Measurements from ENCODE around the gene SLC38A10.
"Not testable (repeated sequence)": the region's sequence is repeated elsewhere in the genome, so short reads cannot be mapped to it uniquely, and the experiment has no call there.

Gene SLC38A10

DNA sequence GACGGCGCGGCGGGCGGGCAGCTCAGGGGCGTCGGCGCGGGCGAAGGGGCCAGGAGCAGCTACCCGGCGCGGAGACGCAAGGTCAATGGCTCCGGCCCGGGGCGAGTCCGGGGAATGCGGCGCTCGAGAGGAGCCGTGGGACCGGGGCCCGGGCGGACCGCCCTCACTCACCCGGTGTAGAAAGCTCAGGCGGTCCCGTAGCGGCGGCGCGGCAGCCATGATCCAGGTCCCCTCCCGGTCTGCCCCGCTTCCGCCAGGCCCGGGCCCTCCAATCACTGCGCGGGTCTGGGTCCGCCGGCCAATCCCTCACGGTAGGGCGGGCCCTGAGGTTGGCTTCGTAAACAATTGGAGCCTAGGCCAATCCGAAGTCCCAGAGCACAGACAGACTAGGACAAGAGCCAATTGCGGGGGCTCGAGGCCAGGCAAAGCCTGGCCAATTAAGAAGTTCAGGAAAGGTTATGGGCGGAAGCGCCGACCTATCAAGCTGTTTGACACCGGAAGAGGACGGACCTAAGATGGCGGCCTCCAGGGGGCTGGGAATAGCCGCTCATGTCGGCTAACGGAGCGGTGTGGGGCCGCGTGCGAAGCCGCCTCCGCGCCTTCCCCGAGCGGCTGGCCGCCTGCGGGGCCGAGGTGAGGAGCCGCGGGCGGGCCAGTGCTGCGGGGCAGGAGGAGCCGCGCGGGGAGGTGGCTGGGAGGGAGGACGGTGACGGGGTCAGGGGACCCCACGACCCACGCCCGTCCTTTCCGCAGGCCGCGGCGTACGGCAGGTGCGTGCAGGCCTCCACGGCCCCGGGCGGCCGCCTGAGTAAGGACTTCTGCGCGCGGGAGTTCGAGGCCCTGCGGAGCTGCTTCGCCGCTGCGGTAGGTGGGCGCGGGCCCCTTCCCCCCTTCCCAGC is 56.0 kb downstream of the SLC38A10 start, which contains the start of the genes NDUFAF8 and TEPSIN:
Gene NDUFAF8 (plus strand): TSS at position 504 of the 899 bp plus-strand sequence. CDS start 46 bp downstream, at position 550.
Gene TEPSIN (minus strand): TSS at position 241 of the 899 bp plus-strand sequence. CDS start 22 bp downstream, at position 219.
- peak; percentile 89 for DNase-seq

DNA sequence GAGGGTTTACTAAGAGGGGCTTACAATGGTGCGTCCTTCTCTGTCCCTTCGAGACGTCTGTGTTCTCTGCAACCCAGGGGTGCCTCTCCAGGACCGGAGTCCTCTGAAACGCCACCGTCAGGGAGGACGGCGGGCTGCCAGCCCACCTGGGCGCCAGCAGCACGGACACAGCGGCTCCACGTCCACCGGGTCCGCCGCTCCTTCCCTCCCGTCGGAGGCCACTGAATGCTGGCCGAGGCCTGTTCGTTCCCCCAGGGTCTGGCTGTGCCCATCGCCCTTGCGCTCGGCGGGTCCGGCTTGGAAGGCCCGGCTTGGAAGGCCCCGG is 56.7 kb downstream of the SLC38A10 start:
- DNase-seq, result no peak

DNA sequence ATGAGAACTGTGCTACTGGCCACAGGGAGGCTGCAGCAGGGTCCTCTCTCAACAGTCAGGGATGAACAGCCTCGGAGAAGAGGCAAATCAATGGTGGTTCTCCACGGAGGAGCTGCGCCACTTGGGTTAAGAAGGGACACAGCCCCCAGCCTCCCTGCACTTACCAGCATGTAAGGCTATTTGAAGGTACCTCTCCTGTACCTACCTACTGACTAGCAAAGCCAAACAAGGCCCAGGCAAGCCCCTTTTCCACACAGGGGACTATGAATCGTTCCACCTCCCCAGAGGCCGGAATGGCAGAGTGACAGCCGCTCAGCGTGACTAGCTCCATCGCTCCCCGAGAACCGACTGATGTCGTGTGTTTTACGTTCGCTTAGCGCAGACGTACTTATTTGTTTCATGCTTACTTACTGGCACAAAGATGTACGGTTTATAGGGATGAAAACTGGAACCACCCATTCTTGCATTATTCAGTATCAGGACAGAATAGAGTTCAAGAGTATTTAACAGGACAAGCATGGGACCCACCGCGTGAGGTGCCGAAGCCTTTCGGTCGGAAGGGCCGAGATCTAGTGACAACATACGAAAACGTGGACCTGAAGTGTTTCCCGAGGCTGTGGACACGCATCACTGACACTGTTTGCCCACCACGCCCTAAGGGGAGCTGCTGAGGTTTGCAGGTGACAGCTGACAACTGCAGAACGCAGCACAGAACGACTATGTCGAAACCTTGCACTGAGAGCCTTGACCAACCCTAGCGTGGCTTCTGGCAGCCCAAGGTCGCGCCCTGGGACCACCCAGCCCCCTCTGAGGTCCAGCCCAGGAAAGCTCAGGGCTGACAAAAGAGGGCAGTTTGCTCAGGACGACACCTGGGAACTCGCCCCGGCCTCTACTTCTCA is 57.3 kb downstream of the SLC38A10 start:
- DNase-seq, result no peak

DNA sequence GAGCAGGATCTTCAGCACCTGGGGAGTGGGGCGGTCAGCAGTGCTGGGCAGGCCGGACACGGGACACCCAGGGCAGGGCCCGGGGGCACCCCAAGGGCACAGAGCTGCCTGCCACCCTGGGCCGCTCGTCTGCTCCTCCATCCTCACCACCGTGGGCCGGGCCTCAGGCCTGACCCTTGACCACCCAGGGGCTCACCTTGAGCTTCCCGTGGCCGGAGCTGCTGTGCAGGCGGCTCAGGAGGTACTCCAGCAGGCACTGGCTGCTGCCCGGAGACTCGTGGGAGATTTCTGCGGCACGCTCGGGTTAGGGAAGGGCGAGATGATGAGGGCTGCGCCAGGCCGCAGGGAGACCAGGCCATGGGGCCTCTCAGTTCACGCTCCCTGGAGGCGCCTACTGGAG is 58.3 kb downstream of the SLC38A10 start:
- no peak for DNase-seq

DNA sequence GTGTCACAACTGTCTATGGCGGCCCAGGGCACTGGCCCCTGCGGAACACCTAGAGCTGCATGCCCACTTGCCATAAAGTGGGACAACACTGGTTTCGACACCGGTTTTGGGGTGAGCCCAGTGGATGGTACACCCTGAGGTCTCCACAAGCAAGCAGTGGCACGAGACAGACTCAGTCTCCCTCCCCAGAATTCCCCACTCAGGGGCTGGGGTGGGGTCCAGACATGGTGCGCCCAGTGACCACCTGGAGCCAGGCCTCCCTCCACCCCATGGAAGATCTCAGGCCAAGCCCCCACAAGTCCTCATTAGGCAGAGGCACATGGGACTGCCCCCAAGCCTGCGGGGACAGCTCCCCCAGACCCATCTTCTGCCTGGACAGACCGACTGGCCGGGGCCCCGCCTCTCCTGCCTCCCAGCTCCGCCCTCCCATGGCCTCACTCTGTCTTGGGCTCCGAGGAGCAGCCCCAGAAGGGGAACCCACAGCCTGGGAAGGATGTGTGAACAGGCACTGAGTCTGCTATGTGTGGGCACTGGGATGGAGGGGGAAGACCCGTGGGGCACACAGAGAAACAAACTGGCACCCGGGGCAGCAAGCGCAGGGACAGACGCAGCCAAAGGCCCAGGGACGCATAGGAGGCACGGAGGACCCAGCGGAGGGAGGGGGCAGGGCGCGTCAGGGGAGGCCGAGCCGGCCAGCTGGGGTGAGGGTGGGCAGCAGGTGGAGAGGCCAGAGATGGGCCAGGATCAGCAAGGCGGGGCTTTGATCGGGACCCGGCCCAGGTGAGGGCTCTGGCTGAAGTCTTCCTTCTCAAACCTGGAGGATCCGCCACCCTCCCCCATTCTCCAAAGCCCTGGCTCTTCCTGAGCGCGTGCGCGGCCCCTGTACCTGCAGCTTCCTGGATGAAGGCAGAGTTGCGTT is 59.0 kb downstream of the SLC38A10 start:
- no peak for DNase-seq

DNA sequence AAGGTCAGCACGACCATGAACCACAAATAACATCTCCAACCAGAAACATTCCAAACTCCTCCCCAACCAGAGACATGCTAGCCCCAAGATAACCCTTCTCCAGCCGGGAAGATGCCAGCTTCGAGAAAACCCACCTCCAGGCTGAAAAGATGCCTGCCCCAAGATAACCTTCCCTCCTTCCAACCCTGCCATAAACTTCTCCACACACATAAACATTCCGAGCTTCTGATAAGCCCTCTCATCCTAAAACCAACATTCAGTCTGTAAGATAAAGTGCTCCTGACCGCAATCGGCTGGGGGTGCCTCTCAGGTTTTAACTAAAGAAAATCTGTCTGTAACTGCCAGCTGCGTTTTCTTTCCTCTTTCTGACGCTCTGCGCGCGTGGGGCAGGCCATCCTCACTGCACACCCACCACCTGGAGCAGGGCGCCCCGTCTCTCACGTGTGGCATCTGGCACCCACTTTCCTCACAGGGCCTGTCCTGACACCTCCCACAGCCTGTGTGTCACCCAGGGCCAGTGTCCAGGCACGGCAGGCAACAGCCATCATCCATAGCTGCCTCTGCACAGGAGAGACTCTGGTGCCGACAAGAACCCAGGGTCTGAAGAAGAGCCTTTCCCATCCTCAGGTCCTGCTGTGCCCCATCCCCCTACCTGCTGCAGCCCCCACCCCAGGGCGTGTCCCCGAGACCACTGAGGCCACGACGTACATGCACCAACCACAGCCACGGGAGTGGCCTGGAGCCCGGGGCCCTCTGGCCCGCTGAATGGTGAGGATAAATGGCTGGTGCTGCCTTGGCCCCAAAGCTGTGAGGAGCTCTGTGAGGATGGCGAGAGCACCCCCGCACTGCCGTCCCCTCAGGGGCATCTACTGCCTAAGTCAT is 59.9 kb downstream of the SLC38A10 start:
- no peak for DNase-seq

DNA sequence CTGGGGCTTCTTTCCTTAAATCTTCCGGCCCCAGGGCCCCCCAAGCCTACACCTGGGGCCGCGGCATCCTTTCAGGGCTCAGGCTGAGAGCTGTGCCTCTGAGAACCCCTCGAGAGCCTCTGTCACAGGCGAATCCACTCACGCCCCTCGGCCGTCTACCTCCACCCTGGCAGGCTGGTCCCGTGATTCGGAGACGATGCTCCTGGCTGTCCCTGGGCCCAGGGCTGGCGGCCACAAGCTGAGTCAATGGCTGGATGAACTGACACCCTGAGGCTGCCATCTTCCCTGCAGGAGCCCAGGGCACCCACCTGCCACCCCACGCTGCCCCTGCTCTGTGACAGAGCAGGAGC is 60.6 kb downstream of the SLC38A10 start:
- DNase-seq, result no peak

DNA sequence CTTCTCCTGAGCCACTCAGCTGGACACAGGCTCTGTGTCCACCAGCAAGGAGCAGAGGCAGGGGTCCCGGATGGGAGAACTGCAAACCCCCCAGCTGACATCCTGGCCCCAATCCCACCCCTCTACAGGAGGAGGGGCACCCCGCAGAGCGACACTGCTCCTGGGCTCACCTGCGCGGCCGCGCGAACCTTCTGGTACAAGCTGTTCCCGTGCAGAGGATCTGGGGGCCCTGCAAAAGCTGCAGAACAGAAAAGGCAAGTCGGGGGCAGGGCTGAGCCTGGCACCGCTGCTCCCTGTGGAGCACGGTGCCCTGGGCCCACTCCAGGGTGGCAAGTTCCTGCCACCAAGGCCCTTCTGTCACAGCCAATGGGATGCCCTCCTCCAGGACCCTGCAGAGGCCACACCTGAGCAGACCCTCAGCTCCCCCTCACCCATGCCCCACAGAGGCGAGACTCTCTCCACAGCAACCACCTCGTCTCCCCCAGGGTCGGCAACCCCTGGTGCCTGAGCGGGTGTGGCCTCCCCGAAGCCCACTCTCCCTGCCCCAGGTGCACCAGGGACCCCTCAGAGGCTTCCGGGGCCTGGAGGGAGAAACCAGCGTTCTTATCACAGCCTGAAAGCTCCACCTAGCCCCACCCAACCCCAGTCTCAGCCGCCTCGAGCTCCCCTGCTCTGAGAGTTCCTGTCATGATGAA is 61.1 kb downstream of the SLC38A10 start:
- DNase-seq, result no peak

DNA sequence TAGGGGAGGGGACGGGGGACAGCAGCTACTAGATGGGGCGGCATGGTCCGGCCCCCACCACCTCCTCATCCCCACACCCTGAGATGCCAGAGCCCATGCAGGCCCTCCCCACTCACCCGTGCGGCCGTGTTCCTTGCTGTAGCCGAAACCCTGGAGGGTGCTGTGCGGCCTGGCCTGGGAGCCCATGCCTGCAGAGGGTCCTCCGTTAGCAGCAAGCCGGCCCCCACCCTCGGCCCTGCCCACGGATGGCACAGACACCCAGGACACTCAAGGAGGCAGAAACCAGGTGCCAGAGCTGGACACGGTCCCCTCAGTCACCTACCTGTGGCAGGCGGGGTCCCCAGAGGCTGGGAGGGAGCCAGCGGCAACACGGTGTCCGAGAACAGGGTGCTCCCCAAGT is 61.8 kb downstream of the SLC38A10 start:
- no peak for DNase-seq

DNA sequence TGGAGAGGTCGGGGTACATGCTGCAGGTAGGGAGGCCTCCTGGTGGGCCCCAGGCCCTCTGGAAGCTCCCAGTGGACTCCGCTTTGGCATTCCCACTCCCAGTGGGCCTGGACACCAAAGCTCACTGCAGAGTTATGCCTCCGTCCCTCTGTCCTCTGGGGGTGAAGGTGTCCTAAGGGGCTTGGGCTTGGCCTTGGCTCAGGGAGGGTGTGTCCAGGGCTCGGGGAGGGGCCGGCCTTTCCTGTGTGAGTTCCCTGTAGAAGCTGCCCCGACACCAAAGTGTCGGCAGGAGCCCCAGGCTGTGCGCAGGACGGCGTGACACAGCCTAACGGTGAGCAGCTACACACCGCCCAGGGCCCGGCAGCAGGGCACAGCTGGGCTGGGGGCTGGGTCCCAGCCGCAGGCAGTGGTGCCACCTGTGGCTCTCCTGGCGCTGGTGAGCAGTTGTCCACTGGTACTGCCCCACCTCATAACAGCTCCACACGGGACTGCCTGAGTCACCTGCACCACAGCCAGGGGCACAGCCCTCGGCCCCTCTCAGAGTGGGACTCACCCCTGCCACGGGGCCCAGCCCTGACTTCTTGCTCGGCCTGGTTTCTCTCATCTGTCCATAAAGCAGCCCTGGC is 62.4 kb downstream of the SLC38A10 start:
- DNase-seq, result no peak

DNA sequence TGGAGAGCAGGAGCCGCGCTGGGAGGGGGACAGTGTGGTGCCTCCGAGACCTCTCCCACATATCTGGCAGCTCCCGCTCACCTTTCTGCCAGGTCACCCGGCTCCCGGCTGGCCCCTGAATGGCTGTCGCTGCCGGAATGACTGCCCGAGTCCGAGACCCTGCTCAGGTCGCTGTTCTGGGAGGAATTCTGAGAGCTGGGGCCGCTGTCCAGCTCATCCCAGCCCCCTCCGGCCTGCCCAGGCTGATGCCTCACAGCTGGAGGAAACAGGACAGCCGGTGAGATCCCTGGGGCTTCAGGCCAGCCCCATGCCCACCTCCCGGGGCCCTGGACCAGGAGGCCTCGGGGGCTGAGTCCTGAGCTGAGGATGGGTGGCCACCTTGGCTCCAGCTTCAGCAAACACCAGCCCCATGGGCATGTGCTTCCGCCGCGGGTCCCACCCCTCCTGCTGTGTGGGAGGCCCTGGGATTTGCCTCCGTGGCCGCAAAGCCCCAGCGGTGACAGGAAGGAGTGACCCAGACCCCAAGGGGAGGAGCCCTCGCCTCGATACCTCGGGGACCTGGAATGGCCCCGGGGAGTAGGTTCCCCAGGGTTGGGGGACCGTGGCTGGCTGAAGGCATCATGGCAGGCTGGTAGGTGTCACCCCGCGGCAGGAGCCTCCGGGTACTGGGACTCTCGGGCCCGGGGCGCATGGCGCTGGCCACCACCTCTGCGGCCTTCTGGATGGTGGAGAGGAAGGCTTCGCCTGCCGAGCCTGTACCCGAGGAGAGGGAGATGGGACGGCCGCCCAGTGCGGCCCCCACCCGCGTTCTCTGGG is 63.1 kb downstream of the SLC38A10 start:
- no peak for DNase-seq

DNA sequence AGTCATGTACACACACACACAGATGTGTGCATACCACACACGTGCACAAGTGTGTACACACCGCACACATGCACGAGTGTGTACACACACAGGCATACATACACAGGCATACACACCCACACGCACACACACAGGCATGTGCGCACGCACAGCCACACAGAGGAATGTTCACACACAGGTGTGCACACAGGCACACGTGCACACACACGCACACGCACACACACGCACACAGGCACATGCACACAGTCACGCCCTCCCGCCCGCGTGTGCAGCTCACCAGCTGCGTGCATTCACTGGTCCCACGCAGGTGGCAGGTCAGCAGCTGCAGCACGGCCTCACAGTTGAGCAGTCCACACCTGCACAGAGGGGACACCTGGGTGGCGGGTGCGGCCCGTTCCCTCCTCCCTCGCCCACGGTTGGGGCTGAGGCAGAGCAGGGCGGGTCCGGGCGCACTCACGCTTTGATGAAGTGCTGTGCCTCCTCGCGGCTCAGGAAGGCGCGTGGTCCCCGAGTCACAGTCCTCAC is 63.9 kb downstream of the SLC38A10 start:
- DNase-seq, result no peak

DNA sequence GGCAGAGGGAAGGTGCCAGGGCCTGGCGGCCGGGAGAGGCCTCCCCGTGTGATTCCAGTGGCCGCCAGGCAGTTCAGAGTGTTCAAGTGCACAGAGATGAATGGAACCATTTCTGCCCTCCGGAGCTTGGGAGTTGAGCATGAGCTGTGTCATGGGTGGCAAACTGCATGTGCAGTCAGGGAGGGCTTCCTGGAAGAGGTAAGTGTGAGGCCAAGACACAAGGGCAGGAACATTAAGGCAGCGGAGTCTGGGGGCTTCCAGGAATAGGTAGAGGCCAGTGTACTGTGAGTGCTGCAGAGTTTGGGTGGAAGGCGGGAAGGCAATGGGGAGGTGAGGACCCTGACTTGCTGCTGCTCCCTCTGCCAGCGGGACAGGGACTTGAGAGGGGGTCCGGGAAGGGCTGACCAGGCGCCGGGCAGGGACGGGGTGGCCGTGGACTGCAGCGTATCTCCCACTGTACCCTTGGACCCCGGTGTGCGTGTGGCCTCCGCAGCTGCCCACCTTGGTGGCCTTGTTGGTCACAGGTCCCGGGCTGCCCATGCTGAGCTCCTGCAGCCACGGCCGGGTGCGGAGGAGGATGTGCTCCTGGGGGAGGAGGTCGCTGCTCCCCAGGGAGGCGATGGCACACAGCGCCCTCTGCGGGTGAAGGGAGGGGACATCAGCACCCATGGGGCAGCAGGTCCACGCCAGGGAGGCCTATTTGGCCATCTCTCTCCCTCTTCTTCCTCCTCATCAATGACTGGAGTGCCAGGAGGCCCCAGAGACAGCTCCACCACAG is 64.9 kb downstream of the SLC38A10 start:
- DNase-seq, result no peak

DNA sequence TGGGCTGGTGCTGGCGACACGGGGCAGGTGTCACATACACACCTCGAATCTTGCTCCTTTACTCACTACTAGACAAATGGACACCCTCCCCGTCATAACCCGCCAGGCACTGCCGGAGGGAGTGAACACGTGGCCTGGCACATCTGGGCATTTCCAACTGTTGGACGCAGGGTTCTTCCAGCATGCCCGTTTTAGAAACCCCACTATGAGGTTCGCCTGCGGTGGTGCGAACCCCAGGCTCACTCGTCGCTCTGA is 65.5 kb downstream of the SLC38A10 start:
- no peak for DNase-seq

DNA sequence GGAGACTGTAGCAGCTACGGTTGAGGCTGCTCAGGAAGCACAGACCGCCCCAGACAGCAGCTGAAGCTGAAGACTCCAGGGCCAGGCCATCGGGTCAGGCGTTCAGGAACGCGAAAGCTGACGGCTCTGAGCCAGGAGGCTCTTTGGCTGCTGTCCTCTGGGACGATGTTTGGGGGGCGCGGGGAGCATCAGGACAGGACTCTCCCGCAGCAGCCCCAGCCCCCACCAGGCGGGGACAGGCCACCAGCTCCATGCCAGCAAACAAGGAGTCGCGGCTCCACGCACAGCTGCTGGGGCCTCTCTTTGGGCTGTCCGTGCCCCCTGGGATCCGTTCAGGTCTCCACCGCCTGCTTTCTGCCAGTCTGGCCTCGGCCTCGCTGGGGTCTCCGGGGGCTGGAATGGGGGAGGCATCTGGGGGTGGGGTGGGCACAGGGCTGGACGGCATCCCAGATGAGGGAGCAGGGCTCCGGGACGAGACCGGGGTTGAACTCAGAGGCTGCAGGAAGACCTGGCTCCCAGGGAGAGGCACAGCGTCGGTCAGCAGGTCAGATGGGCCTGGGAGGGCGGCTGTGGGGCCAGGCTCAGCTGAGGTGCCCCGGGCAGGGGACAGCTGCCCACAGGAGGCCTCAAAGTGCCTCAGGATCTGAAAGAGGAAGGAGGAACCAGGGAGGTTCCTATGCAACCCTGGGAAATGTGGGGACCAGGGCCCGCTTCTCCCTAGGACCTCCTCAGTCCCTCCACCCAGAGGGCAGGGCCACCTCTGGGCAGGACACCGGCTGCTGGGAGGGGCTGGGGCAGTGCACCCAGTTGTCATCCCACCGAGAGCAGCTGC is 66.1 kb downstream of the SLC38A10 start:
- DNase-seq, result no peak

DNA sequence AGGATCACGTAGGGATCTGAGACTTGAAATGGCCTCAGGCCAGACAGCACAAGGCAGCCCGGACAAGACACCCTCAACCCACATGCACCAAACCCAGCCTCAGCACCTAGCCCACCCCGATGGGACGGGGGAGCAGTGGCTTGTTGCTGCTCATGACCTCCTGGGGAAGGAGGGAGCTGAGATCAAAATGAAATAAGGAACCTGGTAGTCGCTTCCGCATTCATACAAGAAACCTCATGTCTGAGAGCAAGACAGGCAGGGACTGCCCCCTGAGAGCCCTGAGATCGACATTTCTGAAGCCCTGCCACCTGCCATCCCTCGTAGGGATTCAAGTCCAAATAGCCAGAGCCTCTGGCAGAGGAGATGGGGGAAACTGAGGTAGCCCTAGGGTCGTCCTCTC is 66.7 kb downstream of the SLC38A10 start:
- DNase-seq, result no peak

DNA sequence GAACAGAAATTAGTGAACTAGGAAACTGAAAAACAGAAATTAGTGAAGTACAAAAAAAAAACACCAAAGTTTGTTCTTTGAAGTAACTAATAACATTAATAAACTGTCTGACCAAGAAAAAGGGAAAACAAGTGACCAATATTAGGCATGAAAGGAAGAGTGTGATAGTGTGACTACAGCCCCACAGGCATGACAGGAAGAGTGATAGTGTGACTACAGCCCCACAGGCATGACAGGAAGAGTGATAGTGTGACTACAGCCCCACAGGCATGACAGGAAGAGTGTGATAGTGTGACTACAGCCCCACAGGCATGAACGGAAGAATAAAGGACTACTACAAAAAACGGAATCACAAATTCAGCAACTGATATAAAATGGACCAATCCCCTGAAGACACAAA is 67.5 kb downstream of the SLC38A10 start:
- DNase-seq, result not testable (repeated sequence)

DNA sequence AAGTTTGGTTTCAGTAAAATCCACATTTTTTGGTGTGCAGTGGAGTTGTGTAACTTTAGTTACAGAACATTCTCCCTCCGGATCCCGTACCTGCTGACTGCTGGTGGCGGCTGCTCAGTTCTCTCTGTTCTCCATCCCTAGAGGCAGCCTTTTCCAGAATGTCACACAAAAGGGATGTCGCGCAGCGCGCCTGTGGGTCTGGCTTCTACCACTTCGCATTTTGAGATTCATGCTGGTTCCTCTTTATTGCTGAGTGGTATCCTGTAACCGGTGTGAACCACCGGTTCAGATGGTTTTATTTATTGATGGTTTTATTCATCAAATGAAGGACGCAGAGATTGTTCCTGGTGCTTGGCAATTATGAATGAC is 71.4 kb downstream of the SLC38A10 start:
- no peak for DNase-seq

Measured in T-helper 9 cell (primary cell).